Neural crest cell (in vitro differentiated cells): ENCODE results near the gene HEPHL1. TPM values are rescaled to one million over a fixed set of nuclear protein-coding genes. Genes with fewer than 3 reads are reported as not detected.
"Not testable (repeated sequence)": the region's sequence is repeated elsewhere in the genome, so short reads cannot be mapped to it uniquely, and the experiment has no call there.

Experiments
- DNase-seq: peaks from one replicate; pipeline ENCODE4 v3.0.0; 2021; ENCODE audit warnings: low read depth, mixed read lengths, low spot score
- H3K27ac Mint-ChIP-seq: one replicate; pipeline ENCODE4 v1.8.0; 2021; ENCODE audit warnings: mild to moderate bottlenecking, mixed read lengths; ENCODE audit not compliant: unreplicated experiment
- H3K27me3 Mint-ChIP-seq: 2 replicates; pipeline ENCODE4 v1.8.0; 2021; ENCODE audit warnings: low read depth, mild to moderate bottlenecking, mixed read lengths
- H3K36me3 Mint-ChIP-seq: 2 replicates; pipeline ENCODE4 v1.8.0; 2021; ENCODE audit warnings: low read depth, mild to moderate bottlenecking, mixed read lengths
- H3K4me1 Mint-ChIP-seq: 2 replicates; pipeline ENCODE4 v1.8.0; 2021; ENCODE audit warnings: mixed read lengths
- H3K4me3 Mint-ChIP-seq: one replicate; pipeline ENCODE4 v1.8.0; 2021; ENCODE audit warnings: mild to moderate bottlenecking, mixed read lengths
- H3K9me3 Mint-ChIP-seq: 2 replicates; pipeline ENCODE4 v1.8.0; 2021; ENCODE audit warnings: mixed read lengths
- long read RNA-seq: library from polyadenylated mRNA; unstranded; transcript quantifications from one replicate; pipeline ENCODE4 v2.0.0, GENCODE V29; 2020
- total RNA-seq: library from RNA; stranded (reverse); gene quantifications from 2 replicates; pipeline ENCODE4 v1.2.1, GENCODE V29; 2021
- TF ChIP-seq, protein P1 (sequence below): fragments of 200-600 bp; sonication (generic); conservative IDR thresholded peaks from 2 replicates; pipeline ENCODE4 v1.5.0; 2021; ENCODE audit warnings: antibody characterized with exemption, mild to moderate bottlenecking

Gene HEPHL1
- total RNA-seq, result not detected in 2 replicates
- long read RNA-seq, result 0 reads

GRCh38 chr11:94020777-94021481, at the start of gene HEPHL1:
TSS of gene HEPHL1 (plus strand) at chr11:94021354. CDS start at chr11:94021369, 15 bp downstream.
- Mint-ChIP-seq H3K27me3 (peaks cover 2% of the 10 kb centered on the region), H3K4me1 (no peaks in the 10 kb centered on the region)
- DNase-seq, result no peak

DNA sequence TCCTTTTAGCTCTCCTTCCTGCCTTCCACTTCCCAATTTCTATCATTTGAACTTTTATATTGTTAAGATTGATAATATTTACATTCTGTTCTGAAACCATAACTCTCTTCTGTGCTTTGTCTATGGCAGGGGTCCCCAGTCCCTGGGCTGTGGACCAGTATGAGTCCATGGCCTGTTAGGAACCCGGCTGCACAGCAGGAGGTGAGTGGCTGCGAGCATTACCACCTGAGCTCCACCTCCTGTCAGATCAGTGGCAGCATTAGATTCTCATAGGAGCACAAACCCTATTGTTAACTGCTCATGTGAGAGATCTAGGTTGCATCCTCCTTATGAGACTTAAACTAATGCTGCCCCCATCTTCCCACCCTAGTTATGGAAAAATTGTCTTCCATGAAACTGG, 48.4 kb upstream of the HEPHL1 start:
- H3K4me1 Mint-ChIP-seq, result no peaks in the 10 kb centered on the region
- H3K27me3 Mint-ChIP-seq, result peaks cover 12% of the 10 kb centered on the region
- H3K4me3 Mint-ChIP-seq, result no peak overlapping the region
- H3K9me3 Mint-ChIP-seq, result peaks cover 6% of the 10 kb centered on the region
- DNase-seq, result no peak
- H3K36me3 Mint-ChIP-seq, result peaks cover 2% of the 10 kb centered on the region
- no peak overlapping the region for H3K27ac Mint-ChIP-seq
- TF ChIP-seq, protein P1, sequence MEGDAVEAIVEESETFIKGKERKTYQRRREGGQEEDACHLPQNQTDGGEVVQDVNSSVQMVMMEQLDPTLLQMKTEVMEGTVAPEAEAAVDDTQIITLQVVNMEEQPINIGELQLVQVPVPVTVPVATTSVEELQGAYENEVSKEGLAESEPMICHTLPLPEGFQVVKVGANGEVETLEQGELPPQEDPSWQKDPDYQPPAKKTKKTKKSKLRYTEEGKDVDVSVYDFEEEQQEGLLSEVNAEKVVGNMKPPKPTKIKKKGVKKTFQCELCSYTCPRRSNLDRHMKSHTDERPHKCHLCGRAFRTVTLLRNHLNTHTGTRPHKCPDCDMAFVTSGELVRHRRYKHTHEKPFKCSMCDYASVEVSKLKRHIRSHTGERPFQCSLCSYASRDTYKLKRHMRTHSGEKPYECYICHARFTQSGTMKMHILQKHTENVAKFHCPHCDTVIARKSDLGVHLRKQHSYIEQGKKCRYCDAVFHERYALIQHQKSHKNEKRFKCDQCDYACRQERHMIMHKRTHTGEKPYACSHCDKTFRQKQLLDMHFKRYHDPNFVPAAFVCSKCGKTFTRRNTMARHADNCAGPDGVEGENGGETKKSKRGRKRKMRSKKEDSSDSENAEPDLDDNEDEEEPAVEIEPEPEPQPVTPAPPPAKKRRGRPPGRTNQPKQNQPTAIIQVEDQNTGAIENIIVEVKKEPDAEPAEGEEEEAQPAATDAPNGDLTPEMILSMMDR, result no peak

More at GRCh38 chr11:94020777-94021481, at the start of gene HEPHL1:
- no peak within 1 kb of the TSS for H3K4me3 Mint-ChIP-seq
- TF ChIP-seq, protein P1, result no peak
- no peaks in the 10 kb centered on the region for H3K36me3 Mint-ChIP-seq
- H3K9me3 Mint-ChIP-seq, result no peaks in the 10 kb centered on the region
- no peak within 1 kb of the TSS for H3K27ac Mint-ChIP-seq

DNA sequence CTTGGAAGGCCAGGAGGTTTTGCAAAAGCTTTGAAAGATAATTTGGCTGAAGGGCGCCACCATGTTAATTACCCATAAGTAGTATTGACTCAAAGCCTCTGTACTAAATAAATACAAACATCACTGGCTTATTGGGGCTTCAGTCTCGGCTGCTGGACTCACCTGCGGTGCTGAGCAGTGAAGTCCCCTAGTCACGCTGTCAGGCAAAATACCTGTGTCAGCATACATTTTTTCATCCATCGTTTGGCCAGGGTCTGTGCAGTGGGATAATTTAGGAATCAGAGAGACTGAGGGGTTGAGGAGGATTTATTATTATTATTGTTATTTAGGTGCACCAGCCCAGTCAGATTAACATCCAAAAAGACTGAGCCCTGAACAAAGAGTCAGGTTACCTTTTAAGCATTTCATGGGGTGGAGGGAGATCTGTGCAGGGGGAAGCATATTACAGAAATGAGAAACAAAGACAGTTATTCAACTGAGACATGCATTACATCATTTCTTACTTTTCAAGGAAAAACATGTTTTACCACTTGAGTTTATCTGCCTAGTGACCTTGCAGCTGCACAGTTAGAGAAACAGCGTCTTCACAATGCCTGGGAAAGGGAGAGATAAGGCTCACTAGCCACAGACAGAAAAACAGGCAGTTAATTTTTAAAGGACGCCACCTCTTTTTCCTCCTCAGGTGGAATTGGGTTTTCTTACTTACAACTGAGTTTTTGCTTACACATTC, 47.7 kb upstream of the HEPHL1 start:
- peaks cover 11% of the 10 kb centered on the region for H3K9me3 Mint-ChIP-seq
- not testable (repeated sequence) for H3K36me3 Mint-ChIP-seq, H3K4me3 Mint-ChIP-seq, DNase-seq, H3K4me1 Mint-ChIP-seq, H3K27ac Mint-ChIP-seq
- H3K27me3 Mint-ChIP-seq, result peaks cover 12% of the 10 kb centered on the region

- Mint-ChIP-seq H3K4me1 (no peaks in the 10 kb centered on the region), H3K27ac (no peak overlapping the region), H3K36me3 (peaks cover 2% of the 10 kb centered on the region), H3K4me3 (no peak overlapping the region), H3K27me3 (peaks cover 17% of the 10 kb centered on the region), H3K9me3 (peaks cover 11% of the 10 kb centered on the region)
- DNase-seq, result no peak
- TF ChIP-seq, protein P1, result no peak
Observed at GRCh38 chr11:93974759-93975158, 46.4 kb upstream of the HEPHL1 start.

DNA sequence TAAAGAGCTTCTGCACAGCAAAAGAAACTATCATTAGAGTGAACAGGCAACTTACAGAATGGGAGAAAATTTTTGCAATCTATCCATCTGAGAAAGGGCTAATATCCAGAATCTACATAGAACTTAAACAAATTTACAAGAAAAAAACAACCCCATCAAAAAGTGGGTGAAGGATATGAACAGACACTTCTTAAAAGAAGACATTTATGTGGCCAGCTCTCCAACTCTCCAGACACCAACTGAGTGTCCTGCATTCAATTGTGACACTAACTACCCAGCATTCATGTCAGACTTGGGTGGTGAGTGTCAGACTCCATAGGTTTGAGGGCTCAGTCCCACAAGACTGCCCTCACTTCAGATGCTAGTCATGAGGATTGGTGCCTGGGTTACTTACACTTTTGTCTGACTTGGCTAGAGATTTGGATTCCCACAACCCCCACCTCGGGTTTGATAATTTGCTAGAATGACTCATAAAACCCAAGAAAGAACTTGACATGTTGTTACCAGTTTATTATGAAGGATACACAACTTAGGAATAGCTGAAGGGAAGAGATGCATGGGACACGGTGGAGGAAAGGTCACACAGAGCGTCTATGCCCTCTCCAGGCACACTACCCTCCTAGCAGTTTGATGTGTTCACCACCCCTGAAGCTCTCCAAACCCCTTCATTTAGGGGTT, 44.4 kb upstream of the HEPHL1 start:
- Mint-ChIP-seq H3K9me3 (peaks cover 11% of the 10 kb centered on the region), H3K27me3 (peaks cover 15% of the 10 kb centered on the region)
- DNase-seq, H3K4me3 Mint-ChIP-seq, H3K36me3 Mint-ChIP-seq, H3K27ac Mint-ChIP-seq, H3K4me1 Mint-ChIP-seq: not testable (repeated sequence)

GRCh38 chr11:93983542-93984195, 37.5 kb upstream of the HEPHL1 start:
- Mint-ChIP-seq H3K27me3 (peaks cover 5% of the 10 kb centered on the region), H3K4me1 (peaks cover 3% of the 10 kb centered on the region)

More at GRCh38 chr11:93983542-93984195, 37.5 kb upstream of the HEPHL1 start:
- H3K27ac Mint-ChIP-seq, result no peak overlapping the region
- TF ChIP-seq, protein P1, result no peak
- no peaks in the 10 kb centered on the region for H3K36me3 Mint-ChIP-seq
- no peak for DNase-seq
- H3K9me3 Mint-ChIP-seq, result no peaks in the 10 kb centered on the region
- H3K4me3 Mint-ChIP-seq, result no peak overlapping the region
